H54 (cell line): Measurements from ENCODE around the gene PARD6G.
"Not testable (repeated sequence)": the region's sequence is repeated elsewhere in the genome, so short reads cannot be mapped to it uniquely, and the experiment has no call there.

Experiments
- DNase-seq: peaks from one replicate; pipeline ENCODE4 v3.0.0; 2011; ENCODE audit warnings: low spot score, mixed read lengths; ENCODE audit not compliant: insufficient read length
- FAIRE-seq: peaks from 3 replicates; lab custom pipeline; 2011; peaks lifted over from hg19 to GRCh38; lab: Jason Lieb, UNC
- POLR2A ChIP-seq: IDR thresholded peaks from 2 replicates; pipeline ENCODE4 v1.6.1; 2011; ENCODE audit warnings: low read depth, mild to moderate bottlenecking, low read length

PARD6G gene

DNA sequence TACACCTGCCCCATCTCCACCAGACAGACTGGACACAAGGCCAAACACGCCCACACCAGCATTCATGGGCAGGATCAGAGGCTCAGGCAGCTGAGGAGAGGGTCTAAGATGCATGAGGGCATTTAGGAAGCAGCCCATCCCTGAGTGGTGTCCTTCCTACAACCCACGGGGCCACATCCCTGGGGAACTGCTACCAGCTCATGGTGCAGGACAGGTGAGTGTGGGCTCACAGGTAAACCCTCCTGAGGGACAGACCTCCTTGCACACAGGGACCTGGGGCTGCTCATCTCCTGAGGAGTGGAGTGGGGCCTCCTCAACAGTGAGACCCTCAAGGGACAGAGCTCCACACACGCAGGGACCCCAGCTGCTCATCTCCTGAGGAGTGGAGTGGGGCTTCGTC lies 14.6 kb downstream of the PARD6G start:
- FAIRE-seq (no peak), DNase-seq (no peak)
- TF ChIP-seq POLR2A = no peak

GRCh38 chr18:80232030-80232429 lies 15.3 kb downstream of the PARD6G start:
- DNase-seq (no peak), FAIRE-seq (no peak)
- TF ChIP-seq POLR2A = no peak

- DNase-seq (no peak), FAIRE-seq (no peak)
- no peak for TF ChIP-seq POLR2A
These were observed 15.7 kb downstream of the PARD6G start for GRCh38 chr18:80231616-80232015.

GRCh38 chr18:80231151-80231550 lies 16.2 kb downstream of the PARD6G start:
- TF ChIP-seq POLR2A = no peak
- DNase-seq = no peak
- FAIRE-seq = no peak

GRCh38 chr18:80229766-80230745 lies 17.3 kb downstream of the PARD6G start:
- FAIRE-seq (no peak), DNase-seq (no peak)
- no peak for TF ChIP-seq POLR2A

DNA sequence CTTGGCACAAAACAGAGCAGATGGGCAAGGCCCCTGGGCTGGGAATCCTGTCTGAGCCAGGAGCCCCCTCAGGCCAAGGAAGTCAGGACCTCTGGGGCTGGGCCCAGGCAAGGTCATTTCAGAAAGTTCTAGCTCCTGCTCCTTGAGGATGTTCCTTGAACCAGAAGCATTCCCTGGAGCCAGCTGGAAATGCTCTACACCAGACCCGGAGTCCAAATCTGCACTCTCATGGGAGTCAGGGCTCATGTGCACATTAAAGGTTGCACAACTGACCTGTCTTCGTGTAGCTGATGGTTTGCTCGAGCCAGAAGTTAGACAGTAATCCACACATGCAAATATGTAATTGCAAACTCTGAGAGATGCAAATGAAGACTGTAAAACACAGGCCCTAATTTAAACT lies 18.0 kb downstream of the PARD6G start:
- DNase-seq (no peak), FAIRE-seq (no peak)
- no peak for TF ChIP-seq POLR2A

DNA sequence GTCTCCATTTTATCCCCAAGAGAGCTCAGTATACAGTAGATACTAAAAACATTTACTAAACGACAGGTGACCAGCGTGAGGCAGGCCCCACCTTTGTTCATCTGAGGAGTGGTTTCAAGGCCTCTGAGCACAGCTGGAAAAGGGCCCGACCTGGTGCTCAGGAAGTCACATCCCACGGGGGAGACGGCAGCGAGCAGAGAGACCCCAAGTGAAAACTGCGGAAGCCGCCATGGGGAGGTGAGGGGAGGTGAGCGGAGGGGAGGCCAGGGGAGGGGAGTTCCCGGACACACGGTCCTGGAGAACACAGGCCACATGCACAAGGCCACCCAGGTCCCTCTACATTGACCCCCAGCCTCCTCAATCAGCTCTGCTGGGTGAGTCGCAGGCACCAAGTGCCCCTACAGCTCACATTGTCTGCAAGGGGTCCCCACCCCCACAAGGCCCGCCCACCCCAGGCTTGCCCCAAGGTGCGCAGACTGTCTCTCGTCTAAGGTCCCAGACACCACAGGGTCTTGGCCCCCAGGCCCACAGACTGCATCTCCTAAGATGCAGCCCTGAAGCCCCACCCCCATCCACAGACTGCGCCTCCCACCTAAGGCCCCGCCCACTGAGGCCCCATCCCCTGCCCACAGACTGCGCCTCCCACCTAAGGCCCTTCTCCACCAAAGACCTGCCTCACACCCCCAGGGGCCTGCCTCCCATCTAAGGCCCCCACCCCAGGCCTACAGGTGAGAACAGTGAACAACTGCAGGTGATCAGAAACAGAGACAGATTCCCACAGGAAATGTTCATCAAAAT lies 19.1 kb downstream of the PARD6G start:
- TF ChIP-seq POLR2A = no peak
- DNase-seq = no peak
- FAIRE-seq = no peak

DNA sequence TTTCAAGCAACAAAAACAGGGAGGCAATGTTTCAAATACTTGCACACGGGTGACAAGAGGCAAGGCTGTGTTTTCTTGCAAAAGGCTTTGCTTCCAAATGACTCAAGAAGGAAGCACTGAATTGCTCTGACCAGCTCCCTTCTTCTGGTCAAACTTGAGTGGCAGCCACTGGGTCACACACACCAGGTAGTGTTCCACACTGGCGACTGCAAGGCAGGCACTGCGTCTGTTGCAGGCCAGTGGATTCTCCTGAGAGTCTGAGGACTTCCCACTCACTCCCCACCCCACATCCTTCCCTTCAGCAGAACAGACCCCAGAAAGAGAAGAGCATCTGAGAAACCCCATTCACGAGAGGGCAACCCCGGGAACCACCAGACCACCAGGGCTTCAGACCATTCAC lies 19.8 kb downstream of the PARD6G start:
- DNase-seq = no peak
- TF ChIP-seq POLR2A = no peak
- no peak for FAIRE-seq

DNA sequence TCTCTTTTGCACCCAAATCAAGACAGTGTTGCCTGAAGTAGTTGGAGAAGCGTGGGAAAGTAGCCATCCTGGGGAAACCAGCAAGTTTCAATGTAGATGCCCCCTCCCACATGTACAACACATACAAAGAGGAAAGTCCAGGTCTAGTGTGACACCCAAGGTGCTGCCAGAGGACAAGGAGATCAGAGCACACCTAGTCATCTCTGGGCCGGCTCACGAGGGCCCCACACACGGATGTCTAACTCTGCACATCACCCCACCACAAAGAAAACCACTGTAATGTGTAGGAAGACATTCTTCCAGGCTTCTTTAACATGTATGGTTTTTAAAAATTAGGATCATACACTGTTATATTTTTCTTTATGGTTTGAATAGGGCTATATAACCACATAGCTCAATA lies 21.6 kb downstream of the PARD6G start:
- DNase-seq (no peak), FAIRE-seq (no peak)

GRCh38 chr18:80223581-80224148 lies 23.6 kb downstream of the PARD6G start:
- no peak for TF ChIP-seq POLR2A
- FAIRE-seq = no peak
- DNase-seq = no peak

More for the DNA sequence above, 21.6 kb downstream of the PARD6G start:
- TF ChIP-seq POLR2A = no peak

GRCh38 chr18:80219488-80219887 lies 27.8 kb downstream of the PARD6G start:
- DNase-seq, FAIRE-seq: not testable (repeated sequence)

- DNase-seq (no peak), FAIRE-seq (no peak)
- no peak for TF ChIP-seq POLR2A
These were observed 28.7 kb downstream of the PARD6G start for GRCh38 chr18:80218341-80219227.

DNA sequence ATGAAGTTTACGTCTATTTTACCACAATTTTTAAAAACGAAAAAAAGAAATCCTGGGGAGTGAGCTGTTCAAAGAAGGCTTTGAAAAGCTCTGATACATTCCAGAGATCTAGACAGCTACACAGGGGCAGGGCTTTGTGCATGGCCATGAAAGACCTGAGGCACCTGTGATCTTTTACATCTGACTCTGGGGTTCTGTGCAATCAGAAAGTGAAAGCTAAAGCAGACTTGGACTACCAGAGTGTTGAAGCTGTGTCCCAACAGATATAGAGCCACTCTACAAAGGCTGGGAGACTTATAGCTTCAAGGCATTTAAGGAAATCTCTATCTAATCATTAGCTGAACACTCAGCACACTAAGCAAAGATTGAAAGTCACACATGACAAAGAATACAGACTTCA lies 34.1 kb downstream of the PARD6G start:
- no peak for FAIRE-seq
- TF ChIP-seq POLR2A = no peak
- no peak for DNase-seq
